Activated CD8-positive, alpha-beta memory T cell treated with anti-CD3 and anti-CD28 coated beads for 1 hour (primary cell): ENCODE measurements around the gene FMN2.
"Not testable (repeated sequence)": the region's sequence is repeated elsewhere in the genome, so short reads cannot be mapped to it uniquely, and the experiment has no call there.

ENCODE experiments used
- DNase-seq, 2 donors: peaks; one replicate each; pipeline ENCODE4 v3.0.0-alpha.2; 2020; ENCODE audit warnings: low read depth in 1 of 2; ENCODE audit errors: extremely low read depth in 1 of 2

FMN2 gene

GRCh38 chr1:240409615-240410014 is 317.9 kb downstream of the FMN2 start:
- DNase-seq = no peak

GRCh38 chr1:240413732-240414131 is 322.0 kb downstream of the FMN2 start:
- no peak for DNase-seq

- no peak for DNase-seq
These were observed 322.6 kb downstream of the FMN2 start for GRCh38 chr1:240414237-240414636.

- not testable (repeated sequence) for DNase-seq
These were observed 323.3 kb downstream of the FMN2 start for GRCh38 chr1:240415011-240415410.

GRCh38 chr1:240415532-240415931 is 323.8 kb downstream of the FMN2 start:
- DNase-seq = no peak

- DNase-seq = no peak
These were observed 325.6 kb downstream of the FMN2 start for GRCh38 chr1:240417317-240417716.

GRCh38 chr1:240420766-240421165 is 329.1 kb downstream of the FMN2 start:
- no peak for DNase-seq

- DNase-seq = no peak
These were observed 331.7 kb downstream of the FMN2 start for GRCh38 chr1:240423246-240423924.

- no peak for DNase-seq
These were observed 333.2 kb downstream of the FMN2 start for GRCh38 chr1:240424740-240425464.

GRCh38 chr1:240426051-240426450 is 334.4 kb downstream of the FMN2 start:
- DNase-seq = no peak

- no peak for DNase-seq
These were observed 344.4 kb downstream of the FMN2 start for GRCh38 chr1:240435996-240436566.

- no peak for DNase-seq
These were observed 350.0 kb downstream of the FMN2 start for GRCh38 chr1:240441669-240442068.

GRCh38 chr1:240445369-240445768 is 353.7 kb downstream of the FMN2 start:
- DNase-seq = no peak

- DNase-seq = no peak
These were observed 363.6 kb downstream of the FMN2 start for GRCh38 chr1:240455228-240455821.

GRCh38 chr1:240457203-240457602 is 365.5 kb downstream of the FMN2 start:
- DNase-seq = no peak

GRCh38 chr1:240462277-240462676 is 370.6 kb downstream of the FMN2 start:
- no peak for DNase-seq

- DNase-seq = no peak
These were observed 371.2 kb downstream of the FMN2 start for GRCh38 chr1:240462766-240463395.

GRCh38 chr1:240464099-240464498 is 372.4 kb downstream of the FMN2 start:
- no peak for DNase-seq

GRCh38 chr1:240465531-240465940 is 373.9 kb downstream of the FMN2 start:
- DNase-seq = no peak

GRCh38 chr1:240466509-240466908 is 374.8 kb downstream of the FMN2 start:
- no peak for DNase-seq

- no peak for DNase-seq
These were observed 376.2 kb downstream of the FMN2 start for GRCh38 chr1:240467895-240468294.
